GM19397 (cell line): Measurements from ENCODE around the gene AQP6.
"Not testable (repeated sequence)": the region's sequence is repeated elsewhere in the genome, so short reads cannot be mapped to it uniquely, and the experiment has no call there.

ENCODE experiments used
- ATAC-seq: cut with Tn5 transposase; IDR thresholded peaks from one replicate; pipeline ENCODE4 v1.9.1; 2021; ENCODE audit warnings: mild to moderate bottlenecking, moderate library complexity; ENCODE audit not compliant: unreplicated experiment

The AQP6 gene

DNA sequence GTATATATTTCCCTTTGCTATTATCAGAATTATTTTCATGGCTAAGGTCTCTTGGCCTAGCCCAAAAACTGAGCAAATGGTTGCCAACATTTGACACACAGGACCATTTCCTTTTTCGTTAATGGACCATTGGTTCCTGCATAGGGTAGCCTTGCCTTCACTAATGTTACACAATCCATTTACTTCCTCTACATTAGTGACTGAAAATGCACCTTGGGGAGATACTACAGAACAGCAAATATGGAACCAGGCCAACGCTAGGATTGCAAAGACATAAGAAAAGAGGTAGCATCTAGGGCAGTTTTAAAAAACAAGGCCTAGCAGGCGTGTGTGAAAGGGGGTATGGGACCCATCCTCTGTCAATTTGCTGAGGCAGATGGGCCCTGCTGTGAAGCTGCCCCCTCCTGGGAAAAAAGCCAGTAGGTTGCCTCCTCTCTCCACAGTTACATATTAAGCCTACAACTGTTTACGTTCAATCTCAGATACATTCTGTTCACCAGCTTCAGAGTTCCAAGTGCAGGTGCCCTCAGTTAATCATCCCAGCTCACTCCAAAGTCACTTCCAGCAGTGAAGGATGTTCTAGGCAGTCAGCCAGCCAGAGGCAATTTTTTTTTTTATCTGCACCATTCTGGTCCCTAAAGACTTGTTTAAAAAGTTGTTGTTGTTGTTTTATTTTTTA, 15.0 kb downstream of the AQP6 start:
- ATAC-seq, result no peak

GRCh38 chr12:49989400-49989799, 16.7 kb downstream of the AQP6 start:
- ATAC-seq, result not testable (repeated sequence)

GRCh38 chr12:49990273-49990672, 17.5 kb downstream of the AQP6 start:
- ATAC-seq, result no peak

DNA sequence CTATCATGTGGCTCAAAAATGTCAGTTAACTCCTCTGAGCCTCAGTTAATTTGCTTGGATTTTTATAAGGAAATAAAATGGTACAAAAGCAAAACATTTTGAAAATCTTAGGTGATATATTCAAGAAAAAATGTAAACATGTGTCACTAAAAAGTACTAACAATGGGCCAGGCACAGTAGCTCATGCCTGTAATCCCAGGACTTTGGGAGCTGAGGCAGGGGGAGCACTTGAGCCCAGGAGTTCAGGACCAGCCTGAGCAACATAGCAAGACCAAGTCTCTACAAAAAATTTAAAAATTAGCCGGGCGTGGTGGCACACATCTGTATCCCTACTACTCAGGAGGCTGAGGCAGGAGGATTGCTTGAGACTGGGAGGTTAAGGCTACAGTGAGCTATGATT, 25.7 kb downstream of the AQP6 start:
- ATAC-seq, result no peak

- ATAC-seq, result no peak
Measured at GRCh38 chr12:50003595-50003994, 30.8 kb downstream of the AQP6 start.

DNA sequence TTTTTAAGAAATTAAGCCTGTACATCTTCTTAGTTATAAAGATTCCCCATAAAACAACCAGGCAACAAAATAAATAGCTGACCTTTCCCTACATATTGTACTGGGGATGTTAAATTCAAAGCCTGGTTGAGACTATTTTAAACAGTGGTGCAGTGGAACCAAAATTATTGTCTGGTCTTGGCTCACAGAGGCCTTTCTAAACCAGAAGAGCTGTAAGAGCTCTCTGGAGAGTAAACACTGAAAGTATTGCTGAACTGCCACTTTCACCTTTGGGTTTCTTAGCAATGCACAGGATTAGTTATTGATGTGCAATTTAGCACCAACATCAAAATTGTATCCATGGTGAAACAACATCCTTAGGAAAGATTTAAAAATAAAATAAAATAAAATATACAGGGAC, 31.9 kb downstream of the AQP6 start:
- ATAC-seq, result no peak

DNA sequence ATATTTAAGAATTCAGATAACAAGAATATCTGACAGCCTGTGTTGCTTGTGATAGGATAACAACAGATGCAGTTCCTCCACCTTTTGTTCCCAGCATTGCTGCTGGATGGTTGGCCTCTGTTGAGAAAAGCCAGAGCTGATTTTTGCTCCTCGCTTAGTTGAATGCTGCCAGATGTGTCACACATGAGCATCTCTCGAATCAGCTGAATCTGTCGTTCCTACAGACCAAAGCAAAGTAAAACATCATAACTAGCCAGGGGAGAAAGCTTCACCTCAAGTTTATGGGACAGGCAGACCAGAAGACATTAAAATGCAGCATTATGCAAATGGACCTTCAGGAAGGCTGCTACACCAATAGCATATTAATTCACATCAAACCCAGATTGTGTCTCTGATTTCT, 32.4 kb downstream of the AQP6 start:
- no peak for ATAC-seq

DNA sequence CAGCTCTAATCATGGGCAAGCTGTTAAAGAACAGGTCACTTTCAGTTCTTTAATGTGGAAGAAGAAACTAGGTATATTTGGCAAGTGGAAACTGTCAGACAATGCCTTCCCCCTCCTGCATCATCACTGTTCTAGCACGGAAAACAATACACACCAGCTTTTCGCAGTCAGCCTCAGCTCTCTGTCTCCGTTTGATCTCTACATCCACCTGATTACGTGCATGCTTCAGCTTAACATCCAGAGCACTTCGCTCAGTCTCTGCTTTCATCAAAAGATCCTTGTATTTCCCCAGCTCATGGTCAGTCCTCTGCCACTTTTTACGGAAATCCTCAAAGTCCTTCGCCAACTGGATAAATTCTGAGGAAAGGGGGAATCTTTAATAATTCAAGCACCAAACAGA, 33.5 kb downstream of the AQP6 start:
- ATAC-seq, result no peak

GRCh38 chr12:50006754-50007442, 34.2 kb downstream of the AQP6 start:
- ATAC-seq, result no peak

DNA sequence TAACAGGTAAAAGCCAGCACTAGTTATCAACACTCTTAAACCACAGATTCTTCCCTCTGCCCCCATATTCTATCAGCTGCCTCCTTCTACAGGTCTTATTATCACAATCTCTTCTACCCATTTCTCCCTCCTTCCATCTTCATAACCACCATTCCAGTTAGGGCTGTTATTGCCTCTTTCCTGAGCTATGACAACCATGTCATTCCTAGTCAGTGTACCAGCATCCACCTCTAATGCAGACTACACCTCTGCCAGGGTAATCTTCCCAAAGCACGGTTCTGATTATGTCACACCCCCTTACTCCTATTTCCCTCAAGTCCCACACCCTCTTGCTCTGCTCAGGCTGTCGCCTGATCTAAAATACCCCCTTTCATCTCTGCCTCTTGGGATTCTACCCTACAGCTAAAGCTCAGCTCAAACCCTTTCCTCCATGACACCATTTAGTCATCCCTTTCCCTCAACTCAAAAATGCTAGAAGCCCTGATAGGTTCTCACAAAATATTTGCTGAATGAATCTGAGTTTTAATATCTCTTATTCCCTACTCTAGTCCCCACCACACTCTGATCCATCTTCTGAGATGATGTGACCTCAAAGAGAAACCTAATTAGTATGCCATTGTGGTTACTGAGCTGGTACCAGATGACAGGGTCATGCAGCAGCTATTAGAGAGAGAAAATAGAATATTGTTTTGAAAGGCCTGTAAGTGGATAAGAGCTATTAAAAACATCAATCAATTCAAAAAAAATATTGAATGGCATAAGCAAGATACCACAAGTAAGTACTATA, 40.8 kb downstream of the AQP6 start:
- ATAC-seq, result no peak

- ATAC-seq, result no peak
Measured at GRCh38 chr12:50014342-50014741, 41.6 kb downstream of the AQP6 start.

DNA sequence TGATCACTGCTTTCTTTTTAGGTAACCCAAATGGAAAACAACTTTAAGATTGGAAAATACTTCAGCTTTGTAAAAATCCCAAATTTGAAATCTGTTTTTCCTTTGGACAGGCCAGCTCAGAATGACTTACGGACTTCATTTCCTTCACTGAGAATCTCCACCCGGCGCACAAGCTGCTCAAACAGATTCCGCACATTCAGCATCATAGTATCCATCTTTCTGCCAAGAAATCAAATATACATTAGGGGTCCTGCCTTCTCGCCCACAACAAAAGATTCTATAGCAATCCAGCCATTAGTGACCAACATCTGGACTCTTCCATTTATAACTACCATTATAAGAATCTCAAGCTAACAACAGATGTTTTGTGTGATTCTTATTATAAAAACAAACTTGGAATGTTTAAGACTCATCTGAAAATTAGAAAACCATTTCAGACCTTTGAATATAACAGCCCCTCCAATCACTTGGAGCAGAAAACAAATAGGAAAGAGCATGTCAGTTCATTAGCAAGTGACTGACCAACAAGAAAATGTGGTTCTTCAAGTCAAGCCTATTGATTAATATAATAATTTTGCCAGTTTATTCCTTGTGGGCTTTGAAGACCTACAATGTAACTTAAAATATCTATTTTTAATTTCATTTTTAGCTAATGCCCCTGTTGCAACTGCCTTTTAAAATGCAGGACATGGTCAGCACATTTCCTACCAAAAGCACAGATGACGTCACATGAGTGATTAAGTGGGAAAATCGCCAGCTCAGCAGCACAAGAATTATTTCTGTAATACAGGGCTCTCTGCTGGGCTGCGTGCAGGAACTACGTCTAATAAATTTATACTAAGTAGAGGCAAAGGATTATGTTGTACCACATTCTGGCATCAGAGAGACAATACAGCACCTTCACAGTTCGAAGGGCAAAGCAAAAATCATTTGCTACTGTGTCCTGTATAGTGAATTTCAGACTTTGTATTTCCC, 44.0 kb downstream of the AQP6 start:
- ATAC-seq, result no peak

GRCh38 chr12:50017641-50018040, 44.9 kb downstream of the AQP6 start:
- no peak for ATAC-seq

GRCh38 chr12:50018154-50018553, 45.4 kb downstream of the AQP6 start:
- ATAC-seq, result no peak

DNA sequence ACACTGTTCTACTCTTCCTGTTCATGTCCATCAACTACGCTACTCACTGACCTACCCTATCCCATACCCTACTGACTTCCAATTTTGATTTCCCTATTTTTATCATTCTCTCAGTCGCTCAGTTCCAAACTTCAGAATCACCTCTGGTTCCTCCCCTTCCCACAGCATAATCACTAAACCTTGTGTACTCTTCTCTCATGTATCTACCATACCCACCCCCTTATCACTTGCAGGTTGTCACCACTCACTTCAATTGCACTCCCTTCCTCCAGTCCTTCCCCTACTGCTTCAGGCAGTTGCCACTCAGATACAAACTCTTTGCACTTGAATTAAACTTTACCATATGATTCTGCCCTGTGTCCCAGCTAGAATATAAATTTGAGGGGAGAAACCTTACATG, 46.2 kb downstream of the AQP6 start:
- ATAC-seq, result no peak

GRCh38 chr12:50019524-50019923, 46.8 kb downstream of the AQP6 start:
- ATAC-seq, result no peak

- no peak for ATAC-seq
Measured at GRCh38 chr12:50021031-50021430, 48.3 kb downstream of the AQP6 start.

- ATAC-seq, result no peak
Measured at GRCh38 chr12:50022903-50023302, 50.2 kb downstream of the AQP6 start.

DNA sequence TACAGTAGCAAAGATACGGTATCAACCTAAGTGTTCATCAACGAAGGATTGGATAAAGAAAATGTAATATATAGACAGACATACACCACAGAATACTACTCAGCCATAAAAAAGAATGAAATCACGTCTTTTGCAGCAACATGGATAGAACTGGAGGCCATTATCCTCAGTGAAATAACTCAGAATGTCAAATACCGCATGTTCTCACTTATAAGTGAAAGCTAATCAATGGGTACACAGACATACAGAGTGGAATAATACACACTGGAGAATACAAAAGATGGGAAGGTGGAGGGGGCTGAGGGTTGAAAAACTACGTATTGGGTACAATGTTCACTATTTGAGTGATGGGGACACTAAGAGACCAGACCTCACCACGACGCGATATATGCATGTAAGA, 51.5 kb downstream of the AQP6 start:
- no peak for ATAC-seq

DNA sequence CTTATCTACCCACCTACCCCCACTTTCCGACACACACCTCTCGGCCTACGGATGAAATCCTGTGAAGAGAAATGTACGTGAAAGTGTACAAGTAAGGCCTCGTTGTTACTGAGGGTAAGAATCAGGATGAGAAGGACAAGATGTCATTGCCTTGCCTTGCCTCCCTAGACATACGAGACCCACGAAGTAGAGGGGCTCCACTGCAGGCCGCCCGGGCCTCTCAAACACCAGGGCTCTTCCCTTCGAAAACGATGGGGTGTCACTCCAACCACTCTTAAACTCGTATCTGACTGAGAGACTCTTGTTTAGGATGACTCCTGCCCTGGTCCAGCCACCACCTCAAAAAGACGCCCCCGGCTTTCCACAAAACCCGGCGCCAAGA, 52.0 kb downstream of the AQP6 start:
- ATAC-seq, result peak; percentile 7
